GM19035 (cell line): ENCODE measurements around the gene TNIK.

Source experiments
- ATAC-seq: cut with Tn5 transposase; IDR thresholded peaks from one replicate; pipeline ENCODE4 v1.9.1; 2021; ENCODE audit not compliant: unreplicated experiment

Gene TNIK

DNA sequence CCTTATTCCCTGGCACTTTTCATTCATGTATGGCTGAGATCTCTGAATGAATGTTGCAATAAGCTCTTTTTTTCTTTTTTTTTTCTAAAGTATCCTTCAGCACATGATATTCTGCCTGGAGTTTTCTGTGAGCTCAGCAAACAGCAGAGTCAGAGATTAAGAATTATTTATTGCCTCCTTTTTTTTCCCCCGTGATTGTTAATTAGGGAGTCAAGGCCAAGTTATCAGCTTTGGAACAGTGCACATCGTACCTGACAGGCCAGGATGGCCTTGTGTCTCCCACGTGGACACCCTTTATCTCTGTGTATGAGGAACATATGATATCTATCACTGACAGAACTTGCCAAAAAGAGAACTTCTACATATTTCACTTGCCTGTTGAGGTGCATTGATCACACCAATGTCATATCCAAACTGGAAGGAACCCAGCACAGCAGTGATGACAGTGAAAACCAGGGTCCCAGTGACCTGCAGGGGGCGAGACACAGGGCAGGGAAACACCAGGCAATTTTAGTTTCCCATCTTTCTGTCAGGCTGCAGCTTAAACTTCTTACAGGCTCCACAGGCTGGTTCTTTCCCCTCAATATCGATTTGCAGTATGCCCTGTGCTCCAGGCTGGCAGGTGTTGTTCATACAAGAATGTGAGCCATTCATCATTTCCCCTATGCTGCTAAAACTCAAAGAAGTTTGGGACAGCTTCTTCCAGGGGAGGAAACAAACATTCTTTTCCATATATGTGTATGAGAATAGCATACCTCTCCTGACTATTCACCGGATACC is 441.9 kb downstream of the TNIK start:
- no peak for ATAC-seq

- no peak for ATAC-seq
These were observed 446.1 kb downstream of the TNIK start for GRCh38 chr3:171013822-171014748.

DNA sequence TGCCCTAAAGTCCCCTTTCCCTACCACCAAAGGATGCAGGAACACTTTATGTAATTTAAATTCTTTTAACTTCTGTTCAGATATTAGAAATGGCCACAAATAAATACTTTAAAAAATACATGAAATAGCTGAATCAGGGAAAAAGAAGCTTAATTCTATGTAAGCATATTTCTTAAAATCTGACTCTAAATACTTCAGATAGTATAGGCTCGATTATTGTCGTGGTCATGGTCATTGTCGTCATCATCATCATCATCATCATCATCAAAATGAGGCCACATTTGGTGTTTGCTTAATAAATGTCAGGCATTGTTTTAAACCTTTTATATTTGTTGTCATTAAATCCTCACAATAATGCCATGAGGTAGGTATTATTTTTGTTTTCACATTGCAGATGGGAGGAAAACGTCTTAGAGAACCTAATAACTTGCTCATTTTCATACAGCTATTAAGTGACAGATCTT is 448.3 kb downstream of the TNIK start:
- no peak for ATAC-seq
